ENCODE measurements around the gene ITPR1.
A peak's percentile ranks its signal among the peaks of the same experiment; 100 is the strongest.
"Not testable (repeated sequence)": the region's sequence is repeated elsewhere in the genome, so short reads cannot be mapped to it uniquely, and the experiment has no call there.

Gene ITPR1

GRCh38 chr3:4574426-4574965 lies 81.3 kb downstream of the ITPR1 start:
- no peak for DNase-seq

DNA sequence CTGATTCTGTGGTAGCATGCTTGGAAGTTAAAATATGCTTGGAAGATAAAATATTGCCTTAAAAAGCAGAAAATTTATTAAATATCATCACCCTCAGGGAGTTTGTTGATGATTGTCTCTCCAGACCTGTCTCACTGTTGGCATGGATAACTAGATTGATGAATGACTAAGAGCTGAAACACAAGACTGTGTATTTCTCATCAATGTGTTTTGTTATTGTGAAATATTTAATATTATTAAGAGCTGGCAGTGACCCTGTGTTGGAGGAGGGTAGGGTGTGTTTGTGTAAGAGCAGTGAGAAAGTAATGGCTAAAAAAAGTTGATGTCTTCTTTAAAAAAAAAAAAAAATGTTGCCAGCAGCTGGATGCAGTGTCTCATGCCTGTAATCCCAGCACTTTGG lies 82.2 kb downstream of the ITPR1 start:
- DNase-seq: no peak

GRCh38 chr3:4577721-4578120 lies 84.6 kb downstream of the ITPR1 start:
- no peak for DNase-seq

GRCh38 chr3:4580346-4581123 lies 87.4 kb downstream of the ITPR1 start:
- no peak for DNase-seq

GRCh38 chr3:4581124-4581424 lies 87.9 kb downstream of the ITPR1 start:
- DNase-seq: no peak

GRCh38 chr3:4581498-4581897 lies 88.3 kb downstream of the ITPR1 start:
- DNase-seq: no peak

DNA sequence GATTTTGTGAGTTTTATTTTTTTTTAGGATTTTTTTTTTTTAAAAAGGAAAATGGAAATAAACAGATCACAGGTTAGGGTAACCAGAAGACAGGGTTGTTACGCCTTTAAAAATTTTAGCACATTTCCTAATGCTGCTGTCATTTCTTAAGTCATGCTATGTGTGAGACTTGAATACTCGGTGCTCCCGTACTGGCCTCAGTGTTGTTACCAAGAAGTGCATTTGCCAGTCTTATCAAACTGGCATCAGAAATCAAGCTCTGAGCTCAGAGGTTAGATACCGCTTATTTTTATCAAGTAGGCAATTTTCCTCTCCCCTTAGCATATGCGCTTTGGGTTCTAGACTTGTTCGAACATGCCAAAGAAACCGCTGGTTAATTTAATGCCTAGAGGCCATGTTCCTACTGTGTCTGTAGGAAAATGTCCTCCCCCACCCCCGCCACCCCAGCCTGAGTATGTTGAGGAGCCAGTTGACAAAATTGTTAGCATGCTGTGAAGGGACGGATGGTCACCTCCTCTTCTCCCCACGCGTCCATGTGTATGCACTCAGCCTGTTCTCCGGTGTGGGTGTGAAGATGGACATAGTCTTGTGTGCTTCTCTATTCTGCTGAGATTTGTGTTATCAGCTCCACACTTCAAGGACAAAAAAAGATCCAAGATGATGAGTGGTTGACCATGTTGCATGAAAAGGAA lies 88.9 kb downstream of the ITPR1 start:
- DNase-seq: peak; percentile 37

DNA sequence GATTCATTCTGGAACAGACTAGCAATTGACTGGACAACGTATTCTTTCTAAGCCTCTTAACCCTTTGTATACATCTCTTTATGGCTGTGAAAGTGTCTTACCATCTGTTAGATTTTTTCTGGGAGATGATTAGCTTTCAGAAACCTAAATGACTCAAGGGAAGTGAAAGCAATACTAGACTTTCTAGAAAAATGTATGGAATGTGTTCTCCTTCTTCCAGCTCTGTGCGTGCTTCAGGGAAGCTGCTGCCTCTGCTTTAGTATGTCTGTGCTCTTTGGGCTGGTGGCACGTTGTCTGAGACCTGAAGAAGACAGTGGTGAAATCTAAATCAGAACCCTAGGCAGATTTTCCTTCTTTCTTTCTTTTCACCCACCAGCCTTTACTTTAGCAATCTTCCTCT lies 89.5 kb downstream of the ITPR1 start:
- DNase-seq: no peak

DNA sequence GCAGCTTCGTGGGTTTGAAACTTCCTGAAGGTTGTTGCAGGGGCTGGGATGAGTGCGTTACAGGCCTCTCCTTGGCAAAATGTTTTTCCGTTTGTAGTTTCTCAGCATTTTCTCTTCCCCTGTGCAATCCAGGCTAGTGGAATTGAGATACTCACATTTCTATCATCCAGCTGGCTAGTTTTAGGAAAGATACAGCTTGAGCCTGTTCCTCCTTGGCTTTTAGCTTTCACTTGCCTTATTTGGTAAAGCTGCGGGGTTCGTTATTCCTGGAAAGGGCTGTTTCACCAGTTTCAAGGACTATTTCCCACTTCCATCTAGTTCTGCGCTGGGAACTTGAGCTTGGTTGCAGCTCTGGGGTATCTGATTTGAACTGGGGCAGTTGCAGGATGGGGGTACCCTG lies 90.3 kb downstream of the ITPR1 start:
- no peak for DNase-seq

- peak; percentile 47 for DNase-seq
Measured at GRCh38 chr3:4584456-4585249, 91.5 kb downstream of the ITPR1 start.

GRCh38 chr3:4586381-4586780 lies 93.2 kb downstream of the ITPR1 start:
- DNase-seq: no peak

DNA sequence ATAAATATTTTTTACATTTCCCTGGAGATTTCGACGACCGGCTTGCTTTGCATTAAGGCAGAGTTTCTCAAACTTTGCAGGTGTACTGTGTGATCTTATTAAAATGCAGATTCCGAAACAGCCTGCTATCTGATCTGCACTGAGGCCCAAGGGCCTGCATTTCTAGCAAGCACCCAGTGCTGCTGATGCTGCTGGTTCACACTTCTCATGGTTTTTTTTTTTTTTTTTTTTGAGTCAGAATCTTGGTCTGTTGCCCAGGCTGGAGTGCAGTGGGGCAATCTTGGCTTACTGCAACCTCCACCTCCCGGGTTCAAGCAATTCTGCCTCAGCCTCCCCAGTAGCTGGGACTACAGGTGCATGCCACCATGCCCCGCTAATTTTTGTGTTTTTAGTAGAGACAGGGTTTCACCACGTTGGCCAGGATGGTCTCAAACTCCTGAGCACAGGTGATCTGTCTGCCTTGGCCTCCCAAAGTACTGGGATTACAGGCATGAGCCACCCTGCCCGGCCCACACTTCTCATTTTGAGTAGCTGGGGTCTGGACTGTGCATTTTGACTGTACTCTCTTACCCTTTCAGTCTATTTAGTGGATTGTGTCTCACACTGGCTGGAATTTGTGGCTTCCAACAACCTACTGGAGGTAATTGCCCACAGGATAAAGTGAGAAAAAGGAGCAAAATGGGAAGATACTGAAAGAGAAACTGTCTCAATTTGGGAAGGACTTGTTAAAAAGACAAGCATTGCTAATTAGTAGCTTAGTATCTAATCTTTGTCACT lies 94.1 kb downstream of the ITPR1 start:
- DNase-seq: no peak

- DNase-seq: no peak
Measured at GRCh38 chr3:4587838-4588105, 94.6 kb downstream of the ITPR1 start.

DNA sequence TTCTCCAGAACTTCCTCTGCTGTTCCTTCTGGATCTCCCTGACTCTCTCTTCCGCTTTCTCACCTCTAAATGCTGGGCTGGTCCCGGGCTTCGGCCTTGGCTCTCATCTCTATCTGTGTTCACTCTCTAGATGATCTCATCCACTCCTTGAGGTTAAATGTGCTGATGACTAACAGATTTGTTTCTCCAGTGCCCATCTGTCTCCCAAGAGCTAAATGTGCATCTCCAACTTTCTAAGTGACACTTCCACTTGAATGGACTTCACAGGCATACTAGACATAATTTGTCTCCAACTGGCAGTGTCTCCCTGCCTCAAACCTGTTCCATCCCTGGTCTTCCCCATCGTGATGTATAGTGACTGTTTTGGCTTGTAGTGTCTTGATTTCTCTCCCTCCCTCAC lies 95.3 kb downstream of the ITPR1 start:
- no peak for DNase-seq

GRCh38 chr3:4589475-4590097 lies 96.4 kb downstream of the ITPR1 start:
- DNase-seq: no peak

DNA sequence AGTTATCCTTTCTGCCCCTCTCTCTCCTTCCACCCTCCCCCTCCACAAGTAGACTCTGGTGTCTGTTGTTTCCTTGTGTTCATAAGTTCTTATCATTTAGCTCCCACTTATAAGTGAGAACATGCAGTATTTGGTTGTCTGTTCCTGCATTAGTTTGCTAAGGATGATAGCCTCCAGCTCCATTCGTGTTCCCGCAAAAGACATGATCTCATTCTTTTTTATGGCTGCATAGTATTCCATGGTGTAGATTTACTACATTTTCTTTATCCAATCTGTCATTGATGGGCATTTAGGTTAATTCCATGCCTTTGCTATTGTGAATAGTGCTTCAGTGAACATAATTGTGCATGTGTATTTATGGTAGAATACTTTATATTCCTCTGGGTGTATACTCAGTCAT lies 97.7 kb downstream of the ITPR1 start:
- DNase-seq: not testable (repeated sequence)

GRCh38 chr3:4591669-4592068 lies 98.5 kb downstream of the ITPR1 start:
- no peak for DNase-seq

DNA sequence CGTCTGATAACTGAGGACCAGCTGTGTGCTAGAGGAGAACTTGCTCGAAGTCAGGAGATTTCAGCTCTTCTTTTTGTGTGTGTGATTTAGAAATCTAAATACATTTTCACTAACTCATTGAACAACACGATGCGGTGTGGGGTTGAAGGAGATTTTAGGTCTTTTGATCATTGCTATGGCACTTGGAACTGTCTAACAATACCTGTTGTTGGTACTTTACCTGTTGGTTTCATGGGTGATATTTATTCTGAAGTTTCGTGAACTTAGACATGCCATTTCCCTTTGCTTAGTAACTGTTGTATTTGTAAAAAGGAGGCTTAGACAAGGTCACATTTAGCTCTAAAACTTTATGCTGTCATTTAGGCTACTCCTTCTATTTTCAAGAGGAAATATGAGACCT lies 99.9 kb downstream of the ITPR1 start:
- DNase-seq: no peak

DNA sequence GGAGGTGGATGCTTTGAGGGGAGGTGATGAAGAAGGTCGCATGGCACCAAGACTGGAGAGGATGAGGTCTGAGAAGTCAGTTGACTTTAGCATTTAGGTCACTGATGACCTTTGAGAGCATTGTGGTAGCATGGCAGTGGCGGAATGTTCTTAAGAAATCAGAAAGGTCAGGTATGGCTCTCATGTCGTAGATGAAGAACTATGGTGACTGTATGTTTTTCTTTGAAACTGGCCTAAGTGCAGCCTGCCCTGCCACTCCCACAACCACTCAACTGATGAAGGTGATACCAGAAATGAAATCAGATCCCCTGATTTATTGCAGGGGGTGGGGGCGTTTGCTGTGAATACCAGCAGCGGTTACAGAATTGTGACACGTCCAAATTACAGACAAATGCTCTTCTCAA lies 102.6 kb downstream of the ITPR1 start:
- no peak for DNase-seq

DNA sequence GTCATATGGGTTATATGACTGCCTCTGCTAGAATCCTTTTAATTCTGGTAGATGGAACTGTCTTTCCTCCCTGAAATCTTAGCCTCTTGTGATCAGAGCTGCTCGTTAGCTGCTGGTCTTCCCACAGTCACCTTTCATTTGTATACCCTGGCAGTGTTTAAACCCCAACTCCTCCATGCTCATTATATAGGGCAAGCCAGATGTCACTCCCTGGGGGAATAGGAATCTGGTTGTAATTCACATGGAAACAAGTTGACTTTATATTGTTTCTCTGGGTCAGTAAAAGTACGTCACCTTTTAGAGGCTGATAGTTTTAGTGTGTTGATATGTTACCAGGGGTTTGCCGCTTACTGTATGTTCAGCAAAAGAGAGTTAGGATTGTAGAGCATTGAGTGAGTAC lies 103.5 kb downstream of the ITPR1 start:
- no peak for DNase-seq

GRCh38 chr3:4597208-4597985 lies 104.2 kb downstream of the ITPR1 start:
- no peak for DNase-seq

GRCh38 chr3:4598232-4598631 lies 105.1 kb downstream of the ITPR1 start:
- not testable (repeated sequence) for DNase-seq
